Uterus (tissue), 4 donors: ENCODE data around the gene TMEM201. TPM values are rescaled to one million over a fixed set of nuclear protein-coding genes. Genes with fewer than 3 reads are reported as not detected.

Experiments
- DNase-seq, 2 donors: peaks; one replicate each; pipeline ENCODE4 v3.0.0-alpha.2; 2019 to 2020
- H3K27ac ChIP-seq, 2 donors: fragments of 200-600 bp; sonication (generic); 1 replicate in 1 of 2; 2 replicates in 1 of 2; pipeline ENCODE4 v1.5.1; 2016 to 2018
- H3K27me3 ChIP-seq, 2 donors: fragments of 200-600 bp; sonication (generic); one replicate each; pipeline ENCODE4 v1.5.1; 2018 to 2019; ENCODE audit warnings: control low read depth in 1 of 2
- H3K36me3 ChIP-seq, 2 donors: fragments of 200-600 bp; sonication (generic); one replicate each; pipeline ENCODE4 v1.5.1; 2019; ENCODE audit warnings: control low read depth in 1 of 2
- H3K4me1 ChIP-seq, 2 donors: fragments of 200-600 bp; sonication (generic); one replicate each; pipeline ENCODE4 v1.5.1; 2018 to 2019; ENCODE audit warnings: control low read depth in 1 of 2
- H3K4me3 ChIP-seq, 2 donors: fragments of 200-600 bp; sonication (generic); 1 replicate in 1 of 2; 2 replicates in 1 of 2; pipeline ENCODE4 v1.5.1; 2018 to 2019; ENCODE audit warnings: mild to moderate bottlenecking in 1 of 2
- H3K9me3 ChIP-seq, 2 donors: fragments of 200-600 bp; sonication (generic); one replicate each; pipeline ENCODE4 v1.5.1; 2019; ENCODE audit warnings: control low read depth in 1 of 2
- CTCF ChIP-seq, 4 experiments: fragments of 200-600 bp in 2 of 4; fragments of 450-650 bp in 2 of 4; sonication (generic) in 2 of 4; IDR thresholded peaks; one replicate each; pipeline ENCODE4 v1.5.1; 2016 to 2019; ENCODE audit warnings: antibody characterized with exemption in 4 of 4, mild to moderate bottlenecking in 2 of 4, moderate library complexity in 1 of 4
- POLR2A ChIP-seq, 2 donors: fragments of 450-650 bp; IDR thresholded peaks; one replicate each; pipeline ENCODE4 v1.6.1; 2016; ENCODE audit warnings: antibody characterized with exemption in 2 of 2, mild to moderate bottlenecking in 1 of 2, moderate library complexity in 1 of 2
- intact Hi-C: fragments of 100-400 bp; cut with DNase I; formaldehyde crosslinking; loops from one replicate; pipeline ENCODE4 v1.15.1; 2023; ENCODE audit warnings: low total_unique reads
- total RNA-seq, 4 donors: library from RNA; depleted of rRNA in 3 of 4; stranded (reverse); fragments of >200 nt in 3 of 4; gene quantifications; one replicate each; pipeline versions ENCODE4 v1.1.0 to v1.2.4, GENCODE V29; 2014 to 2023
- donor health status: DM: yes; HTN: yes; CAD: no.

Gene TMEM201
- total RNA-seq, 4 donors from 2014 or later: 0.29 to 20.2 (median 4.0) TPM

- Histone ChIP-seq H3K27ac (no peak overlapping the region), H3K27me3 (no peaks in the 10 kb centered on the region), H3K9me3 (no peaks in the 10 kb centered on the region), H3K36me3 (no peaks in the 10 kb centered on the region), H3K4me3 (no peak overlapping the region), H3K4me1 (no peaks in the 10 kb centered on the region)
- TF ChIP-seq POLR2A (IDR thresholded peaks at IDR 0.05): no peak
- no peak for TF ChIP-seq CTCF (IDR thresholded peaks at IDR 0.05)
- no peak for DNase-seq
- intact Hi-C loops: no loop called here
Observed at GRCh38 chr1:9639227-9639626, 50.5 kb downstream of the TMEM201 start.

GRCh38 chr1:9643351-9644256 lies 54.9 kb downstream of the TMEM201 start:
- Histone ChIP-seq H3K27me3 (no peaks in the 10 kb centered on the region), H3K36me3 (no peaks in the 10 kb centered on the region), H3K4me3 (no peak overlapping the region), H3K4me1 (no peaks in the 10 kb centered on the region), H3K27ac (no peak overlapping the region), H3K9me3 (no peaks in the 10 kb centered on the region)
- TF ChIP-seq POLR2A (IDR thresholded peaks at IDR 0.05) (no peak), CTCF (IDR thresholded peaks at IDR 0.05) (no peak)
- DNase-seq: no peak
- intact Hi-C loops: no loop called here

GRCh38 chr1:9646037-9646436 lies 57.3 kb downstream of the TMEM201 start:
- TF ChIP-seq POLR2A (IDR thresholded peaks at IDR 0.05) (no peak), CTCF (IDR thresholded peaks at IDR 0.05) (no peak)
- no peak for DNase-seq
- Histone ChIP-seq H3K9me3 (no peaks in the 10 kb centered on the region), H3K36me3 (no peaks in the 10 kb centered on the region), H3K27ac (no peak overlapping the region), H3K4me3 (no peak overlapping the region), H3K27me3 (no peaks in the 10 kb centered on the region), H3K4me1 (peaks cover 0 to under 1% of the 10 kb centered on the region in 2 donors)
- intact Hi-C loops: no loop called here

DNA sequence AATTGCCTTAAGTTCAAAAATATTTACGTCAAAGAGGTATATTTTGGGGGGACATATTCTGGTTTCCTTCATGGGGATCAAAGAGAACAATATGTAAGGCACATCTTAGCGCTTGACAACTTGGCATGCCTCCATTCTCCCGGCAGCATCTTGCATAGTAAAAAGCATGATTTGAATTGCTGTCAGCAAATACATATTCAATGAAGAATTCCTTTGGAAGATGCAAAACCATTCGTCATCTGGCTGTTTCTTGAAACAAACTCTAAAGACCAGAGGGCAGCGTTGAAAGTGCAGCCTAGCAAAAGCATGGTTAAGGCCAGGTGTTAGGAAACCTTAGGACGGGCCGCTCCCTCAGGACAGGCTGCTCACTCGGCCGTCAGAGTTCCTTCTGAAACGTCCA lies 59.5 kb downstream of the TMEM201 start:
- TF ChIP-seq POLR2A (IDR thresholded peaks at IDR 0.05): no peak
- TF ChIP-seq CTCF (IDR thresholded peaks at IDR 0.05): no peak
- no peaks in the 10 kb centered on the region for H3K36me3 ChIP-seq
- H3K9me3 ChIP-seq: no peaks in the 10 kb centered on the region
- no peak overlapping the region for H3K27ac ChIP-seq
- no peak for DNase-seq
- no peaks in the 10 kb centered on the region for H3K27me3 ChIP-seq
- intact Hi-C loops: no loop called here
- no peak overlapping the region for H3K4me3 ChIP-seq
- H3K4me1 ChIP-seq: peaks cover 0 to 16% of the 10 kb centered on the region in 2 donors

DNA sequence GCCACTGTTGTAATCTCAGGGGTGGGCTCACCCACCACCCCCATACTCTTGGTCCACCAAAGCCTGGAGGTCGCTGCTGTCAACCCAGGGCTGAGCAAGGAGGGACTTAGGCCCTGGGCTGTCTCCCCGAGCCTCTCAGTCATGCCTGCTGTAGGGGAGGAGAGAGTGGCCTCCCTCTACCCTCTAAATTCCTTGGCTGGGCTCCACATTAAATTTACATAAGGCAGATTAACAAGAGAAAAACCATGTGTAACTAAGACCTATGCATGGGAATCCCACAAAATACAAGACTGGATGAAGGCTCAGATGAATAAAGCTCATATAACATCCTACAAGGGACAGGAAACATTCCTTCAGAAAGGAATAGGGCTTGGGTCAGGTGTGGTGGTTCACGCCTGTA lies 61.1 kb downstream of the TMEM201 start:
- Histone ChIP-seq H3K4me3 (no peak overlapping the region), H3K36me3 (no peaks in the 10 kb centered on the region), H3K27ac (no peak overlapping the region), H3K27me3 (no peaks in the 10 kb centered on the region), H3K9me3 (no peaks in the 10 kb centered on the region), H3K4me1 (peaks cover 0 to 16% of the 10 kb centered on the region in 2 donors)
- DNase-seq: no peak
- intact Hi-C loops: no loop called here
- TF ChIP-seq POLR2A (IDR thresholded peaks at IDR 0.05) (no peak), CTCF (IDR thresholded peaks at IDR 0.05) (no peak)
